ENCODE results near the gene ERCC1.

DNA sequence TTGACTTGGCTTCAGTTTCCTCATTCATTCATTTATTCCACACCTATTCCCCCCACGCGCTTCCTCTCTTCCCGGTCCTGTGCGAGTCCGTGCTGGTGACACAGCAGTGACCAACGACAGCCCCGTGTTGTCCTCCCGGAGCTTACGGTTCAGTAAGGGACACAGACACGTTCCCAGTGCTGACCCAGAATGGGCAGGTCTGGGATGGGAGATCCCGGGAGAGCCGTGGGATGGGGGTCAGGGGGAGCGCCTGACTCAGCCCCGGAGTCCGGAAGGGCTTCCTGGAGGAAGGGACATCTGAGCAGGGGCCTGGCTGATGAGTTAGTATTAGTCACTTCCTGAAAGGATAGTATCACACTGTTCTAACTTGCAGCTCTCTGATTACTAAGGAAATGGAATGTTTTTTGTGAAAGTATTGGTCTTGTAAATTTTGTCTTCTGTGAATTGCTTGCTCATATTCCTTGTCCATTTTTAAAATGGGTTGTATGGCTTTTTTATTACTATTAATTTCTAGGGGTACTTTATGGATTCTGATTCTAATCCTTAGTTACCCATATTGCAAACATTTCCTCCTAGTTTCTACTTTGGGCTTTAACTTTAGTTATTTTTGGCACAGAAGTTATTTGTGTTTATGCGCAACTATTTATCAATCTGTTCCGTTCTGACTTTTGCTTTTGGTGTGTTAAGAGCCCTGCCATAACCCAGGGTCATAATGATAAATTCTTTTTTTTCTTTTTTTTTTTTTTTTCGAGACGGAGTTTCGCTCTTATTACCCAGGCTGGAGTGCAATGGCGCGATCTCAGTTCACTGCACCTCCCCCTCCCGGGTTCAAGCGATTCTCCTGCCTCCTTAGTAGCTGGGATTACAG, 708 bp upstream of the ERCC1 start:
- no peak for TF ChIP-seq POLR2AphosphoS5 (IDR thresholded peaks at IDR 0.05; ENCODE audit: borderline replicate concordance, low read depth, low read length)
- TF ChIP-seq EZH2 (IDR thresholded peaks at IDR 0.05), result no peak
- no peak for TF ChIP-seq FOXP2 (optimal IDR thresholded peaks at IDR 0.05; ENCODE audit: control extremely low read depth, extremely low read length, insufficient read depth)

Data from SK-N-MC (cell line).